COLO668 (cell line): Measurements from ENCODE around the gene MAN1A1.
A peak's percentile ranks its signal among the peaks of the same experiment; 100 is the strongest.

Experiments
- DNase-seq: peaks from one replicate; lab custom pipeline; 2025; ENCODE audit not compliant: unreplicated experiment; lab: John Stamatoyannopoulos, UW

Gene MAN1A1

DNA sequence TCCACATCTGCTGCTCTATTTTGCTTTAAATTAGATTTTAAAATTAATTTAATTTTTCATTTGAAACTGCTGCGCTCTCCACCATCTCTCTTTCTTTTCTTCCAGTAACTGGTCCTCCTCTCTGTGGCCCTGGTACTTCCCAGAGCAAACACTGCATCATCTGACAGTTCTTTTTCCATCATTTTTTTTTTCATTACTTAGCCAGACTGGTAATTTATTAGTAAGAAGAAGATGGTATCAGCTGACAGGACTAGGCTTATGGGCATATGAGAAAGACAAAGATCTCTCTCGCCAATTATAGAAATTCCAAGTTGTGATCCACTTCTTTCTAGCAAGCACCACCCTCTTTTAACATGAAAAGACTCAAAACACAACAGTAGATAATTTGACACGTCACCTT is 197.4 kb downstream of the MAN1A1 start:
- no peak for DNase-seq

GRCh38 chr6:119148825-119149525 is 200.6 kb downstream of the MAN1A1 start:
- no peak for DNase-seq

DNA sequence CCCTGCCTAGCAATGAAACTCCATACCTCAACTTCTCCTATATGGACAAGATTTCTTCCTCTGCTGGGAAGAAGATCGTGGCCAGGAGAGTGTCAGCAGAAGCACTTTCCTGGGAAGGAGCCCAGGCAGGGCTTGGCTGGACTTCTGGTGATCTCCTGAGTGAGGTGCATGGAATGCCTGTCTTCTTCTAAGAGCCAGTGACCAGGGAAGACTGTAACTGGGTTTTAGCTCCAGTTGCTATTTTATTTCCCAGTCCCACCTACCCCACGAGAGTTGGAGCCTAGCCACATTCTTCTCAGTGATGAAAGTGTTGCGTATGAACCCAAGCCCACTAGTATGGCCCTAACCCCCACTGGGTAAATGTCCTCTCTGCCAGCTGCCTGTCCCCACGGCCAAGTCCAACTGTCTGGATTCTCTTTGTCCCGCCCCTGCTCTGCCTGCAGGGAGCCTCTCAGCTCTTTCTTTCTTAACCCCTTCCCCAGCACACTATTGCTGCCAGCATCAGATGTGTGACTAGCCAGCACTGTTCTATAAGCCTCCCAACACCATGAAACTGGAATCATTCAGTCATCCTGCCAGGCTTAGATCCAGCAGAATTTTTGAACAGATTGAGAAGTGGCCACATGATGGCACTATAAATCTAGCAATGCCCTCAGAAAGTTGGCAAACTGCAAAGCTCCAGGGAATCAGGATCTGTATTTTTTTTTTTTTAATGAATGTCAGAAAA is 201.3 kb downstream of the MAN1A1 start:
- peak; percentile 18 for DNase-seq

- peak; percentile 22 for DNase-seq
These were observed 202.2 kb downstream of the MAN1A1 start for GRCh38 chr6:119147101-119148053.

GRCh38 chr6:119145111-119145510 is 204.4 kb downstream of the MAN1A1 start:
- DNase-seq, result no peak

GRCh38 chr6:119142637-119143036 is 206.9 kb downstream of the MAN1A1 start:
- no peak for DNase-seq

DNA sequence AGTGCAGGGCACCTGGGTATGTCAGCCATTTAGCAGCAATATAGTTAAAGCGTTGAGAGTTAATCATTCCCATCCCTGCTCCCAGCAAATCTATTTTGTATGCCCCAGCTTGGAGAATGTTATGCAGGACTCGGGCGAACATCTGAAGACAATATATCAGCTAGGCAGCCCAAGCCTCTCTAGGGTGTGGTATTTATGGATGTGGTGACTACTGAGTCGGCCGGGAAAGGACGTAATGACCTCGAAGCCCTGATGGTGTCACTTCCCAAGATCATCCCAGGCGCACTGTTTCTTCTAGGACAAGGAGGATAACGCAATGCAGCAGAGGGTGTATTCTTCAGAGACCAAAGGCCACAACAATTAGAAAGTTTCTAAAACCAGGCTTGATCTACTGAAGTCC is 207.5 kb downstream of the MAN1A1 start:
- no peak for DNase-seq

- no peak for DNase-seq
These were observed 209.1 kb downstream of the MAN1A1 start for GRCh38 chr6:119140196-119141140.

DNA sequence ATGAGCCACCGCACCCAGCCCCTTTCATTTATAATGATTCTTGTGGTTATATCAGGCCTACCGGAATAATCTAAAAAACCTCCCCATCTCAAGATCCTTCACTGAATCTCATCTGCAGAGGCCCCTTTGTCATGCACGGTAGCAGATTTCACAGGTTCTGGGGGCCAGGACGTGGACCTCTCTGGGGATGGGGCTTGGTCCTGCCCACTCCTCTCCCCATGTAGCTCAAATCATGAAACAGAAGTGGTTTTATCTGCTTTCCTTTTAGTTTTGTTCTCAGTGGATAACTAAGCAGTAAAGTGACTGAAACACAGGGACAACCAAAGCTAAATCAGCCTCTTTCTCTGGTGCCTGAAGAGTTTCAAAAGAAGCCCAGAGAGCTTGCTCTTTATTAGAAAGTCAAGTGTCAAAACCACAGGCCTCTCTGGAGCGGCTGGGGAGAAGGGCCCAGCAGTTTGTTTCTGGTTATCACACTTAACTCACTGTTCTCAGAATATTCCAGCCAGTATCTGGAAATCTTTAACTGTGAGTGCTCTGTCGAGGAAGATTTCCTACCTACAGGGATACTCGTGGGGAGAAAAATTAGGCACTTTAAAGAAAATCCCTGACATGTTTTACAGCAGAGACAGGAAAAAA is 210.5 kb downstream of the MAN1A1 start:
- no peak for DNase-seq

- no peak for DNase-seq
These were observed 212.1 kb downstream of the MAN1A1 start for GRCh38 chr6:119137194-119138072.

DNA sequence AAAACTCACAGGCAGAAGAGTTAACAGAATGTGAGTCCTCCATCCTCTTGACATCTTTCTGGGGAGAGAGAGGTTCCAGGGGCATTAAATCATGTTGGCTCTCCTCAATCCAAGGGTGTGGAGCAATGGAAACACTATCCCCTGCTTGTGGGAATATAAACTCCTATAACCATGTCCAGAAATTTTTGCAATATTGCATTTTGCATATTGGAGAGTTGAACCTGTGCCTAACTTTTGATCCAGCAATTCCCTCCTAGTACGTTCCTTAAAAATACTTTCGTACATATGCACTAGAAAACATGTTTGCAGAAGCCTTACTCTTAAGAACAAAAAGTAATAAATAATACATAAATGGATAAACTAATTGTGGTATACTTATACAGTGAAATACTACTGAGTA is 214.8 kb downstream of the MAN1A1 start:
- no peak for DNase-seq

- no peak for DNase-seq
These were observed 216.2 kb downstream of the MAN1A1 start for GRCh38 chr6:119133400-119133799.

- no peak for DNase-seq
These were observed 217.1 kb downstream of the MAN1A1 start for GRCh38 chr6:119132261-119132981.

DNA sequence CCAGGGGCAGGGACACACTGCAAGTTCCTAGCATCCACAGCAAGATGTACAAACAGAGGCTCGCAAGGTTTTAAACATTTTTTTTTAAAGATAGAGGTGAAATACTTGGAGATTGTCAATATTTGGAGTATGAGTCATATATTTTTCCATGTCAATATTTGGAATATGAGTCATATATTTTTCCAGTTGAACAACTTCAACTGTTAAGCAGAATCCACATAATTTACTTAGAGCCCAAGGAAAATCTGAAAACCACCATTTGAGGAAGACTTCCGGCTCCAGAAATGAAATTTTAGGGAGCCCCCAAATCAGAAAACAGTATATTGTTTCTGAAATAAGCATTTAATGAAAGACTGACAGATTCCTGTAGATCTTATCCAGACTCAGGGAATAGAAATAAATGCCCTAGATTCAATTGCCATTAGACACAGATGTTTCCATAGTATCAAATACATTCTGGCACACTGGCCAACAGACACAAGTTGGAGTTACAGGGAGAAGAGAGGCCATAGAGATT is 219.5 kb downstream of the MAN1A1 start:
- DNase-seq, result no peak

DNA sequence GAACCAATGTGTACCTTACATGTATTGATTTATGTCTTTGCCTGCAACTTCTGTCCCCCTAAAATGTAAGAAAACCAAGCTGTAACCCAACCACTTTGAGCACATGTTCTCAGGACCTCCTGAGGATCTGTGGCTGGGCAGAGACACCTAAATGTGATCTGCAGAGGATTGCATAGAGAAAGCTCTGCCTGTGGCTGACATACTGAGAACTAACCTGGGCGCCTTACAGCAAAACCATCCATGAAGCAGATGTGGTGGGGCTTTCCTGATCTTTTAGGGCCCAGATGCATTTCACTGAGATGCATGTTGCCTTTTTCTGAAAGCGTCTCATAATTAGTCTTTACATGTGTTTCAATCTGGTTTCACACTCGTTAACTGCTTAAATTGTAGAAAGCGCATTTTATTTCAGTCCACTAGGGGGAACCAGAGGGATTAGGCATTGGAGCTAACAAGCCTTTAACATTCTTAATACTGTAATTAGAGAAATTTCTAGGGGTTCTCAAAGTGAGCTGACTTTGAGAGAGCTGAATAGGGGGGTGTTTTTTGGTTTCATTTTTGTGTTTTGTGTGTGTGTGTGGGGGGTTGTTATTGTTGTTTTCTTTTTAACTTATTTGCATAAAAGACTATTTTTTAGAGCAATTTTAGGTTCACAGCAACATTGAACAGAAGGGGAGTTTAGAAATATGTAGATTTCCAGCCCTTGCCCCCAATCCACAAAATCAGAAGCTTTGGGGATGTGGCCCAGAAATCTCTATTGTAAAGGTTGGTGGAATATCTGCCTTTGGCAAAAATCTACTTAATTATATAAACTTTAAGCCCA is 220.2 kb downstream of the MAN1A1 start:
- DNase-seq, result peak; percentile 4

- DNase-seq, result no peak
These were observed 221.2 kb downstream of the MAN1A1 start for GRCh38 chr6:119128252-119128912.

GRCh38 chr6:119127627-119128026 is 221.9 kb downstream of the MAN1A1 start:
- no peak for DNase-seq
